ENCODE data around the gene HSPA13.
"Not testable (repeated sequence)": the region's sequence is repeated elsewhere in the genome, so short reads cannot be mapped to it uniquely, and the experiment has no call there.

HSPA13 gene

DNA sequence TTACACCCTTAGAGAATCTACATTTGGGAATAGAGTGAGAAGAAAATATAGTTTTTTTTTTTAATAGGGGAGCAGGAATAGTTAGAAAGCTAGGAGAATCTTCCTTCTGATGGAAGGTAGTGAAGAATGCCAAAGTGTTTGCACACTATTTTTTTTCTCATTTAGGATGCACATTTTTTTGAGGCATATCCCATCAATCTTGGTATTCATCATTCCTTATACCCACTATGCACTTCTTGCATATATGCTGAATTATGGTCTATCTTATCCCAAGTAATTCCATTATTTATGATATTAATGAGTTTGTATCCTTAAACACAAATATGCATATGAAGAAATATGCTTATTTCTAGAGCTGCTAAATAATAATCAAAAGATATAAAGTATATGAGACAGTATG is 28.4 kb downstream of the HSPA13 start:
- H3K9ac ChIP-seq: no peak overlapping the region
- H3K4me1 ChIP-seq (ENCODE audit: low read depth, poor library complexity, severe bottlenecking): peaks cover 20% of the 10 kb centered on the region
- no peak overlapping the region for H3K4me3 ChIP-seq (IDR thresholded peaks at IDR 0.05; ENCODE audit: insufficient read depth, low read depth, low read length)
- no peaks in the 10 kb centered on the region for H3K79me2 ChIP-seq (ENCODE audit: insufficient read depth, low read depth)
- no peaks in the 10 kb centered on the region for H4K20me1 ChIP-seq (ENCODE audit: insufficient read depth)
- H3K27ac ChIP-seq: no peak overlapping the region
- H2AFZ ChIP-seq (ENCODE audit: low read depth): no peak overlapping the region
- H3K4me2 ChIP-seq: no peak overlapping the region
- TF ChIP-seq CTCF (conservative IDR thresholded peaks at IDR 0.05; ENCODE audit: low read depth, low read length): no peak
- no peaks in the 10 kb centered on the region for H3K27me3 ChIP-seq (ENCODE audit: insufficient read depth, low read depth)
- H3K36me3 ChIP-seq (ENCODE audit: insufficient read depth): no peaks in the 10 kb centered on the region

DNA sequence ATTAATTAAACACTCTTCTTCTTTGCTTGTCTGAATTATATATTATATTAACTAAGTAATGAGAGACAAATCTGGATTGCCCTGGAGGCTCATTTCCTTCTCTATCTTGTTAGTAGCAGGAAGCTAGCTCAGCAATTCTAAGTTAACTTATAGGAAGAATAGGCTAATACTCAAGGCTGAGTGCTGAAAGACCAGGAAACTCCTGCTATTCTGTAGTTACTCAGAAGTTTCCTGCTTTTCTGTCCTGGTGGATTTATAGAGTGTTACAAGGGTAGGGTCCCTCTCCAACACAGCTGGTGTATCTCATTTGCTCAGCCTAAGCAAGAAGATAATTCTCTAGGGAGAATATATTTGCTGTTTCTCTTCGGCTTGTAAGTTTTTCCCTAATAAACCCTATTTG is 29.2 kb downstream of the HSPA13 start:
- Histone ChIP-seq H3K4me1 (ENCODE audit: low read depth, poor library complexity, severe bottlenecking) (peaks cover 20% of the 10 kb centered on the region), H3K4me3 (IDR thresholded peaks at IDR 0.05; ENCODE audit: insufficient read depth, low read depth, low read length) (no peak overlapping the region), H3K36me3 (ENCODE audit: insufficient read depth) (no peaks in the 10 kb centered on the region), H3K27me3 (ENCODE audit: insufficient read depth, low read depth) (no peaks in the 10 kb centered on the region), H3K9ac (no peak overlapping the region), H2AFZ (ENCODE audit: low read depth) (no peak overlapping the region), H3K27ac (no peak overlapping the region), H3K79me2 (ENCODE audit: insufficient read depth, low read depth) (no peaks in the 10 kb centered on the region), H4K20me1 (ENCODE audit: insufficient read depth) (no peaks in the 10 kb centered on the region), H3K4me2 (no peak overlapping the region)
- no peak for TF ChIP-seq CTCF (conservative IDR thresholded peaks at IDR 0.05; ENCODE audit: low read depth, low read length)

- Histone ChIP-seq H3K36me3 (ENCODE audit: insufficient read depth) (no peaks in the 10 kb centered on the region), H3K27me3 (ENCODE audit: insufficient read depth, low read depth) (no peaks in the 10 kb centered on the region), H3K27ac (no peak overlapping the region), H3K4me2 (no peak overlapping the region), H3K9ac (no peak overlapping the region), H2AFZ (ENCODE audit: low read depth) (no peak overlapping the region), H4K20me1 (ENCODE audit: insufficient read depth) (no peaks in the 10 kb centered on the region), H3K4me3 (IDR thresholded peaks at IDR 0.05; ENCODE audit: insufficient read depth, low read depth, low read length) (no peak overlapping the region), H3K4me1 (ENCODE audit: low read depth, poor library complexity, severe bottlenecking) (peaks cover 20% of the 10 kb centered on the region), H3K79me2 (ENCODE audit: insufficient read depth, low read depth) (no peaks in the 10 kb centered on the region)
- TF ChIP-seq CTCF (conservative IDR thresholded peaks at IDR 0.05; ENCODE audit: low read depth, low read length): no peak
Measured at GRCh38 chr21:14353231-14353630, 29.7 kb downstream of the HSPA13 start.

DNA sequence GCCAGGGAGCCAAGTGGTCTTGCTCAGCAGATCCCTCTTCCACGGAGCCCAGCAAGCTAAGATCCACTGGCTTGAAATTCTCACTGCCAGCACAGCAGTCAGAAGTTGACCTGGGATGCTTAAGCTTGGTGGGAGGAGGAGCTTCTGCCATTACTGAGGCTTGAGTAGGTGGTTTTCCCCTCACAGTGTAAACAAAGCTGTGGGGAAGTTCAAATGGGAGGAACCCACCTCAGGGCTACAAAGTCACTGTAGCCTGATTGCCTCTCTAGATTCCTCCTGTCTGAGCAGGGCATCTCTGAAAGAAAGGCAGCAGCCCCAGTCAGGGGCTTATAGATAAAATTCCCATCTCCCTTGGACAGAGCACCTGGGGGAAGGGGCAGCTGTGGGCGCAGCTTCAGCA is 55.6 kb downstream of the HSPA13 start:
- H2AFZ ChIP-seq (ENCODE audit: low read depth); H3K4me1 ChIP-seq (ENCODE audit: low read depth, poor library complexity, severe bottlenecking); H3K36me3 ChIP-seq (ENCODE audit: insufficient read depth); H3K9ac ChIP-seq; H3K79me2 ChIP-seq (ENCODE audit: insufficient read depth, low read depth); H3K27me3 ChIP-seq (ENCODE audit: insufficient read depth, low read depth); H4K20me1 ChIP-seq (ENCODE audit: insufficient read depth); H3K4me3 ChIP-seq (IDR thresholded peaks at IDR 0.05; ENCODE audit: insufficient read depth, low read depth, low read length); H3K27ac ChIP-seq; H3K4me2 ChIP-seq: not testable (repeated sequence)

DNA sequence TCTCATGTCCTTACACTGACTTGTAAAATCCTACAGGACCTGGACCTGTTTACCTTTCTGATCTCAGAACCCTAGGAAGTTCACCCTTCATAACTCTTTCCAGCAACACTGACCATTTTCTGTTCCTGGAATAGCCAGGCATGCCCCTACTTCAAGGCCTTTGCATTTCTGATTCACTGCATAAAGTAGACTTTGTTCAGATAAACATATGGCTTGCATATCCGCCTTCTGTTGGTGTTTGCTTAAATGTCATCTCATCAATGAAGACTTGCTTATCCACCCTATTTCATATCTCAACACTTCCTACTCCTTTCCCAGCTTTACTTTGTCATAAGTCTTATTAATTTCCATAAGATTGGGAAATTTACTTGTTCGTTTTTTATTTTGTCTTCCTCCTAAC is 57.4 kb downstream of the HSPA13 start:
- Histone ChIP-seq H3K27ac (no peak overlapping the region), H3K36me3 (ENCODE audit: insufficient read depth) (no peaks in the 10 kb centered on the region), H3K79me2 (ENCODE audit: insufficient read depth, low read depth) (no peaks in the 10 kb centered on the region), H4K20me1 (ENCODE audit: insufficient read depth) (no peaks in the 10 kb centered on the region), H3K4me1 (ENCODE audit: low read depth, poor library complexity, severe bottlenecking) (no peaks in the 10 kb centered on the region), H3K9ac (no peak overlapping the region), H2AFZ (ENCODE audit: low read depth) (no peak overlapping the region), H3K4me3 (IDR thresholded peaks at IDR 0.05; ENCODE audit: insufficient read depth, low read depth, low read length) (no peak overlapping the region), H3K27me3 (ENCODE audit: insufficient read depth, low read depth) (no peaks in the 10 kb centered on the region), H3K4me2 (no peak overlapping the region)
- TF ChIP-seq CTCF (conservative IDR thresholded peaks at IDR 0.05; ENCODE audit: low read depth, low read length): no peak
